ENCODE data around the gene GRAMD2A.

- TF ChIP-seq CTCF (IDR thresholded peaks at IDR 0.05) = no peak
- TF ChIP-seq ZFX (IDR thresholded peaks at IDR 0.05; ENCODE audit: borderline replicate concordance) = no peak
These were observed 1.6 kb upstream of the GRAMD2A start for GRCh38 chr15:72199205-72199515.

Measured in 22Rv1 (cell line).